Keratinocyte (primary cell): Measurements from ENCODE around the gene RNF130.

Experiments
- EZH2 ChIP-seq: IDR thresholded peaks from one replicate; pipeline ENCODE4 v1.6.1; 2012; ENCODE audit warnings: inconsistent platforms, mild to moderate bottlenecking, low read length, moderate library complexity
- TF ChIP-seq, protein P1 (sequence below), 3 experiments: IDR thresholded peaks in 1 of 3; conservative IDR thresholded peaks in 1 of 3; optimal IDR thresholded peaks in 1 of 3; 2 replicates in 2 of 3; 3 replicates in 1 of 3; pipeline versions ENCODE3 to v1.5.1; 2011; ENCODE audit warnings: low read length in 3 of 3, mild to moderate bottlenecking in 3 of 3, moderate library complexity in 2 of 3, control low read depth in 1 of 3, inconsistent platforms in 1 of 3; ENCODE audit not compliant: insufficient read depth in 2 of 3; ENCODE audit errors: extremely low read depth in 1 of 3

DNA sequence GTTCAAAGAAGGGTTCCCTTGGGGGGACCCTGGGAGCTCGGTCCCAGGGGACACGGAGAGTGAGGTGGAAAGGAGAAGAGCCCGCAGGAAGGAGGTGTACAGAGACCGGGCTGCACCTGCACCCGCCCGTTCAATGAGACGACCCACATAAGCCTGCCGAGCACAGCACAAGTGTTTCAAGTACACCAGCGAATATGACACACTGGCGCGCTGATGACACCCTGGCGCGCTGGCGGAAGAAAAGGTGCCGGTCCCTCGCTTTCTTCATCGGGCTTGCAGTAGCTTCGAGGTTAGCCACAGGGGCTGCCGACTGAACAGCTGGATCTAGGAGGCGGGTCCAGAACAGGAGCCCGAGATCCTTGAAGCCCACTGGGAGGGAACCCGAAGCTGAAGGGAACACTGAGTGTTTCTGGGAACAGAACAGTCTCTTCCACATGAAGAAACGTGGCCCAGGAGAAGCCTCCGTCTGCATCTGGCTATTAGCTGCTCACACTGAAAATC is 165.2 kb downstream of the RNF130 start:
- no peak for TF ChIP-seq EZH2
- TF ChIP-seq, protein P1, sequence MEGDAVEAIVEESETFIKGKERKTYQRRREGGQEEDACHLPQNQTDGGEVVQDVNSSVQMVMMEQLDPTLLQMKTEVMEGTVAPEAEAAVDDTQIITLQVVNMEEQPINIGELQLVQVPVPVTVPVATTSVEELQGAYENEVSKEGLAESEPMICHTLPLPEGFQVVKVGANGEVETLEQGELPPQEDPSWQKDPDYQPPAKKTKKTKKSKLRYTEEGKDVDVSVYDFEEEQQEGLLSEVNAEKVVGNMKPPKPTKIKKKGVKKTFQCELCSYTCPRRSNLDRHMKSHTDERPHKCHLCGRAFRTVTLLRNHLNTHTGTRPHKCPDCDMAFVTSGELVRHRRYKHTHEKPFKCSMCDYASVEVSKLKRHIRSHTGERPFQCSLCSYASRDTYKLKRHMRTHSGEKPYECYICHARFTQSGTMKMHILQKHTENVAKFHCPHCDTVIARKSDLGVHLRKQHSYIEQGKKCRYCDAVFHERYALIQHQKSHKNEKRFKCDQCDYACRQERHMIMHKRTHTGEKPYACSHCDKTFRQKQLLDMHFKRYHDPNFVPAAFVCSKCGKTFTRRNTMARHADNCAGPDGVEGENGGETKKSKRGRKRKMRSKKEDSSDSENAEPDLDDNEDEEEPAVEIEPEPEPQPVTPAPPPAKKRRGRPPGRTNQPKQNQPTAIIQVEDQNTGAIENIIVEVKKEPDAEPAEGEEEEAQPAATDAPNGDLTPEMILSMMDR (optimal IDR thresholded peaks at IDR 0.05 in 1 of 3, IDR thresholded peaks at IDR 0.05 in 1 of 3, conservative IDR thresholded peaks at IDR 0.05 in 1 of 3; ENCODE audit: extremely low read depth in 1 of 3, insufficient read depth in 2 of 3, low read length in 3 of 3), result no peak
